ENCODE measurements around the gene R3HCC1L.

Gene R3HCC1L

DNA sequence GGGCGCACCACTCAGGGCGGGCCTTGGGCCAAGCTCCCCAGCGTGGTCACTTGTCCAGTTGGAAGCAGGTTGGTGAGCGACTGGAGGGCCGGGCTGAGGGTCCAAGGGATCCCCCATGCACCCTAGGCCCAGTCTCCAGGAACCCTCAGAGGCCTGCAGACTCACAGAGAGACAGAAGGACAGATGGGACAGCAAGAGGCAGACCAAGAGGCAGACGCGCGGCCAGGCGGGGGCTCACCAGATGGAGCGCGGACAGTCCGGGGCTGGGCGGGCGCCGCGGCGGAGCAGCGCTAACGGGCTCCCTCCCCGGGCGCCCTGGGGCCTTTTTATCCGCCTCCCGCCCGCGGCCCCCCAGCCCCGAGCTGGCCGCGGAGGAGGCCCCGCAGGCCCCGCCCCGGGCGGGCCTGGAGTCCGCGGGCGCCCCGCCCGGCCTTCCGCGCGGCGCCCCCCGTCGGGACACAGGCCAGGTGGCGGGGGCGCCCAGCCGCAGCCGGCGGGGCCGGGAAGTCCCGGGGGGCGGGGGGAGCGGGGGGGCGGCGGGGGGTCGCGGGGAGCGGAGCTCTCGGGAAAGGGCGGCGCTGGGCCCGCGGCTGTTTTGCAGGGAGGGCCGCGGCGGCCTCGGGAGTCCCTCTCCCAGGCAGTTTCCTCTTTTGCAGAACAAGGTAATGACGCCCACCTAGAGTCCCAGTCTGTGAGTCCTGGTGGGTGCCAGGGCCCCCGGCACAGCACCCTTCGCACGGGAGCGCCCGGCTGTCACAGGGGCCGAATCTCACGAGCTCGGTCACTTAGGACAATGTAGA lies 133.6 kb downstream of the R3HCC1L start, which contains the start of gene LOXL4:
TSS of gene LOXL4 (minus strand) at position 301 of the 800 bp plus-strand sequence. CDS start 5,175 bp downstream, outside the sequence.
- TF ChIP-seq, protein P1, sequence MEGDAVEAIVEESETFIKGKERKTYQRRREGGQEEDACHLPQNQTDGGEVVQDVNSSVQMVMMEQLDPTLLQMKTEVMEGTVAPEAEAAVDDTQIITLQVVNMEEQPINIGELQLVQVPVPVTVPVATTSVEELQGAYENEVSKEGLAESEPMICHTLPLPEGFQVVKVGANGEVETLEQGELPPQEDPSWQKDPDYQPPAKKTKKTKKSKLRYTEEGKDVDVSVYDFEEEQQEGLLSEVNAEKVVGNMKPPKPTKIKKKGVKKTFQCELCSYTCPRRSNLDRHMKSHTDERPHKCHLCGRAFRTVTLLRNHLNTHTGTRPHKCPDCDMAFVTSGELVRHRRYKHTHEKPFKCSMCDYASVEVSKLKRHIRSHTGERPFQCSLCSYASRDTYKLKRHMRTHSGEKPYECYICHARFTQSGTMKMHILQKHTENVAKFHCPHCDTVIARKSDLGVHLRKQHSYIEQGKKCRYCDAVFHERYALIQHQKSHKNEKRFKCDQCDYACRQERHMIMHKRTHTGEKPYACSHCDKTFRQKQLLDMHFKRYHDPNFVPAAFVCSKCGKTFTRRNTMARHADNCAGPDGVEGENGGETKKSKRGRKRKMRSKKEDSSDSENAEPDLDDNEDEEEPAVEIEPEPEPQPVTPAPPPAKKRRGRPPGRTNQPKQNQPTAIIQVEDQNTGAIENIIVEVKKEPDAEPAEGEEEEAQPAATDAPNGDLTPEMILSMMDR (IDR thresholded peaks at IDR 0.05) = no peak
- H3K27ac ChIP-seq = no peak within 1 kb of the TSS

DNA sequence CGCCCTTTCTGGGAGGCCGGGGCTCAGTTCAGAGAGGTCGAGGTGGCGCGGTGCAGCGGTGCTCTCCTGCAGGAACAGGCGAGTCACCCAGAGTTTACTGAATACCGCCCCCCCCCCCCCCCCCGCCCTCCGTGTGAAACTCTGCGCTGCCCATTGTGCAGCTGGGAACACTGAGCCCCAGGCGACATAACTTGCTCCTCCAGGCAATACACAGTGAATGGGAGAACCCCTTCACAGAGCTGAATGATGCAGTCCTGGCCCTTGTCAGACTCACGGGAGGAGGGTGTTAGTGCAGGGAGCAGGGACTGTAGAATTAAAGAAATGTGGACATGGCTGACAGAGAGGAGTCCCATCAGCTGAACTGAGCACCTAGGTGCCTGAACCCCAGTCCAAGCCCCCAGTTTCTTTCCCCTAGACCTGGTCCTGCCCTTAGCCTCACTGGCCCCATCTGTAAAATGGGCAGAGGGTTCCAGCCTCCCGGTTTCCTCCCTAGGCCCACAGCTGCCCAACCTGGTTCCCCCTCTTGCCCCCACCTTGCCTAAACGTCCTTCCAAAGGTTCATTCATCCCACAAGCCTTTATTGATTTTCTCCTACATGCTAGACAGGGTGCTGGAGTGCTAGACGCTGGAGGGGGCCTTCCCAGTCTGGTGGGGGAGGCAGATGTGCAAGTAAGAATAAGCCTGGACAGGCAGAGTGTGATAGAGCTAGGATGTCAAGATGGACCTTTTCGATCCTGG lies 134.4 kb downstream of the R3HCC1L start:
- no peaks in the 10 kb centered on the region for H3K36me3 ChIP-seq
- TF ChIP-seq, protein P1 (IDR thresholded peaks at IDR 0.05) = no peak
- H3K4me1 ChIP-seq (ENCODE audit: control insufficient read depth in 1 of 2, insufficient read depth in 1 of 2, low read depth in 1 of 2, low read length in 1 of 2) = peaks cover 11 to 17% of the 10 kb centered on the region in 2 experiments
- no peaks in the 10 kb centered on the region for H3K9me3 ChIP-seq
- peaks cover 83% of the 10 kb centered on the region for H3K27me3 ChIP-seq
- no peak overlapping the region for H3K27ac ChIP-seq
- no peak overlapping the region for H3K4me3 ChIP-seq (ENCODE audit: low read depth in 1 of 2, low read length in 1 of 2)

More for the DNA sequence above, 133.6 kb downstream of the R3HCC1L start, which contains the start of gene LOXL4:
- Histone ChIP-seq H3K36me3 (no peaks in the 10 kb centered on the region), H3K4me3 (ENCODE audit: low read depth in 1 of 2, low read length in 1 of 2) (no peak within 1 kb of the TSS), H3K27me3 (peaks cover 83% of the 10 kb centered on the region), H3K9me3 (no peaks in the 10 kb centered on the region), H3K4me1 (ENCODE audit: control insufficient read depth in 1 of 2, insufficient read depth in 1 of 2, low read depth in 1 of 2, low read length in 1 of 2) (peaks cover 13 to 22% of the 10 kb centered on the region in 2 experiments)

DNA sequence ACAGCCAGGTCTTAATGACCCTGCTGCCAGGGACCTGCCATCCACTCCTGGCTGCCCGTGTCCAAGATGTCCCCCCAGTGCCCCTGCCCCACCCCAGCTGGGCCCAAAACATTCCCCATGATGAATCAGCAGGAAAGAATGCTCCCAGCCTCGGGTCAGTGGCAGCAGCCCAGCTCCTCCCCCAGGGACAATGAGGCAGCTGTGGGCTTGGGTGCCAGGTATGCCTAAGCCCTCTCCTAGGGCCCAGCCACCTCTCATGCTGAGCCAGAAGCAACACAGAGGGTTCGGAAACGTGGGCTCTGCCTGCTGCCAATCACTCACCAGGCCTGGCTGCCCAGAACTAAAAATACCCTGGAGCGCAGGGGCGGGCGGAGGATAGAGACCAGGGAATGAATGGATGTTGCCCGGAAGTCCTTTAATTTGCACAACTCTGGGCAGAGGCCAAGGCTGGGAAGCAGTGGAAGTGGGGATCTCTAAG lies 135.0 kb downstream of the R3HCC1L start:
- Histone ChIP-seq H3K9me3 (no peaks in the 10 kb centered on the region), H3K36me3 (no peaks in the 10 kb centered on the region), H3K27me3 (peaks cover 77% of the 10 kb centered on the region), H3K4me3 (ENCODE audit: low read depth in 1 of 2, low read length in 1 of 2) (no peak overlapping the region), H3K27ac (no peak overlapping the region), H3K4me1 (ENCODE audit: control insufficient read depth in 1 of 2, insufficient read depth in 1 of 2, low read depth in 1 of 2, low read length in 1 of 2) (peaks cover 4 to 11% of the 10 kb centered on the region in 2 experiments)
- TF ChIP-seq, protein P1 (IDR thresholded peaks at IDR 0.05) = no peak

DNA sequence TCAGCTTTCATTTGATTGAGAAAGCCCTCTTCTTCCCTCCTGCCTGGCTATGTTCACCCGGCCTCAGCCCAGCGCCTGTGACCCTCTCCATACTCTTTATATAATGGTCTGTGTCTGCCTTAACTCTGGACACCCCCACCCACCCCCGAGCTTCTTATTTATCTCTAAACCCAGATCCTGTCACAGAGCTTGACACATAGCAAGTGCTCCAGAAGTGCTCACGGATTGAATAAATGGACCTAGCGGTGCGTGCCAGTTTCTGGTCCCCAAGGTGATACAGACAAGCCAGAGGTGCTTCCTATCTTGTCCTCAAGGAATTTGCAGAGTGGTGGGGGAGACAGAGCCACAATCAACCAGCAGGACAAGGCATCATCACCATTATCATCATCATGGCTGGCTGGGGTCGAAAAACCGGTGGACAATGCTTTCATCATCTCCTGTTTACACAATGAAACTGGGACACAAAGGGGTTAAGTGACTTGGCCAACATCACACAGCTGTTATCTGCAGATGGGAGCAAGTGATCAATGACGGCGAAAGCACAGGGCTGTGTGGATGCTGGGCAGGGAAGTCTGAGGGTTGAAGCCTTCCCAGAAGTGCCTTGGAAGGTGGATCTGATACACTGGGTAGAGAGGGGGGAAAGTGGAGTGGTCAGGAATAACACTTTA lies 135.8 kb downstream of the R3HCC1L start:
- TF ChIP-seq, protein P1 (IDR thresholded peaks at IDR 0.05) = no peak
- Histone ChIP-seq H3K27me3 (peaks cover 70% of the 10 kb centered on the region), H3K36me3 (no peaks in the 10 kb centered on the region), H3K4me1 (ENCODE audit: control insufficient read depth in 1 of 2, insufficient read depth in 1 of 2, low read depth in 1 of 2, low read length in 1 of 2) (peaks cover 4 to 10% of the 10 kb centered on the region in 2 experiments), H3K9me3 (no peaks in the 10 kb centered on the region), H3K4me3 (ENCODE audit: low read depth in 1 of 2, low read length in 1 of 2) (no peak overlapping the region), H3K27ac (no peak overlapping the region)

DNA sequence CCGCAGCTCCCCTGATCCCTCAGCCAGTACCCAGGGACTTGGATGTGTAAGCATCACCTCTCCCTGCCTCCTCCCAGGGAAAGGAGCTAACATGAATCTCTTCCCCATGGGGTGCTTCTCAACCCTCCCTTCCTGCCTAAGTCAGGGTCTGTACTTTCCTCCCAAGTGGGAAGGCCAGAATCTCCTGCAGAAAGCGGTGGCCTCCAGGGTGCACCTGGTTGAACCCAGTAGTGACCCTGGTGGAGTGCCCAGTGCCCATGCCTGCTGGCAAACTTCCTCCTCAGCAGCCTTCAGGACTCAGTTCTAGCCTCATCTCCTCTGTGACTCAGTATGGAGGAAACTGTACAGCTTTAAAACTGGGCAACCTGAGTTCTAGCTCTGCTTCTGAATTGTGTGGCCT lies 136.3 kb downstream of the R3HCC1L start:
- no peaks in the 10 kb centered on the region for H3K36me3 ChIP-seq
- TF ChIP-seq, protein P1 (IDR thresholded peaks at IDR 0.05) = no peak
- peaks cover 4 to 10% of the 10 kb centered on the region in 2 experiments for H3K4me1 ChIP-seq (ENCODE audit: control insufficient read depth in 1 of 2, insufficient read depth in 1 of 2, low read depth in 1 of 2, low read length in 1 of 2)

More for the DNA sequence above, 136.3 kb downstream of the R3HCC1L start:
- peaks cover 67% of the 10 kb centered on the region for H3K27me3 ChIP-seq
- H3K9me3 ChIP-seq = no peaks in the 10 kb centered on the region
- no peak overlapping the region for H3K4me3 ChIP-seq (ENCODE audit: low read depth in 1 of 2, low read length in 1 of 2)
- no peak overlapping the region for H3K27ac ChIP-seq
